ENCODE data around the gene JPH4.

GRCh38 chr14:23617539-23617938 lies 38.9 kb upstream of the JPH4 start:
- TF ChIP-seq CTCF (IDR thresholded peaks at IDR 0.05) (no peak), EZH2 (IDR thresholded peaks at IDR 0.05) (no peak), EZH2phosphoT487 (IDR thresholded peaks at IDR 0.05) (no peak)
